Uterus (tissue), 2 donors: Measurements from ENCODE around the gene SYNJ2.

Experiments
- POLR2A ChIP-seq, 2 donors: fragments of 450-650 bp; IDR thresholded peaks; one replicate each; pipeline ENCODE4 v1.6.1; 2016; ENCODE audit warnings: antibody characterized with exemption in 2 of 2, mild to moderate bottlenecking in 1 of 2, moderate library complexity in 1 of 2
- TF ChIP-seq, protein P1 (sequence below), 4 experiments: fragments of 200-600 bp in 2 of 4; fragments of 450-650 bp in 2 of 4; sonication (generic) in 2 of 4; IDR thresholded peaks; one replicate each; pipeline ENCODE4 v1.5.1; 2016 to 2019; ENCODE audit warnings: antibody characterized with exemption in 4 of 4, mild to moderate bottlenecking in 2 of 4, moderate library complexity in 1 of 4

DNA sequence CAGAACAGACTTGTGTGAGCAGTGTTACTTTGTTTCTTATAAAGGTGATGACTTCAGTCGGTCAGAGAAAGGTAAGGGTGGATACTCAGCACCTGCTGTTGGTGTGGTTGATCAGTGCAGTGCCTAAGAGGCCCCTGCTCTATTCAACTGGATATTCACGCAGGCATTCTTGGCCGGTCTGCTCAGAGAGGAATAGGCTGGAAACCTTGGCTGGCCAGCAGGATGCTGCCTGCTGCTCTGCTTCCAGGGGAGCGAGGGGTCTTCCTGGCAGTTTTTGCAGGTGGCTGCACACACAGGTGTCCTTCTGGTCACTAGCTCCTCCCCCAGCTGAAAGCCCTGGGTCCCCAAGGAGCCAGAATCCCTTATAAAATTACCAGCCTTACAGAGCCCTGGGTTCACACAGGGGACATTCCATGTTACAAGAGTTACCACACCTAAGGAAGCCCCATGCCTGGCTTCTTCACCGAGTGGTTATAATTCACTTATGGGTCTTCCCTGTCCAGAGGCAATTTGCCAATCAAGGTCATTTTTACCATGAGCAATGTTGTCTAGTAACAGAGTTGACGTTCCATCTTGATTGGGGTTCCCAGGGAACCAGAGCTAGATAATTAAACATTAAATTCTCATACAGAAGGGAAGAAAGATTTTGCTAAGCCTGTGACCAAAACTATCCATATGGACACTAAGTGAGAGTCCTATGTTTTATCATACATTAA, 16.4 kb downstream of the SYNJ2 start:
- TF ChIP-seq, protein P1, sequence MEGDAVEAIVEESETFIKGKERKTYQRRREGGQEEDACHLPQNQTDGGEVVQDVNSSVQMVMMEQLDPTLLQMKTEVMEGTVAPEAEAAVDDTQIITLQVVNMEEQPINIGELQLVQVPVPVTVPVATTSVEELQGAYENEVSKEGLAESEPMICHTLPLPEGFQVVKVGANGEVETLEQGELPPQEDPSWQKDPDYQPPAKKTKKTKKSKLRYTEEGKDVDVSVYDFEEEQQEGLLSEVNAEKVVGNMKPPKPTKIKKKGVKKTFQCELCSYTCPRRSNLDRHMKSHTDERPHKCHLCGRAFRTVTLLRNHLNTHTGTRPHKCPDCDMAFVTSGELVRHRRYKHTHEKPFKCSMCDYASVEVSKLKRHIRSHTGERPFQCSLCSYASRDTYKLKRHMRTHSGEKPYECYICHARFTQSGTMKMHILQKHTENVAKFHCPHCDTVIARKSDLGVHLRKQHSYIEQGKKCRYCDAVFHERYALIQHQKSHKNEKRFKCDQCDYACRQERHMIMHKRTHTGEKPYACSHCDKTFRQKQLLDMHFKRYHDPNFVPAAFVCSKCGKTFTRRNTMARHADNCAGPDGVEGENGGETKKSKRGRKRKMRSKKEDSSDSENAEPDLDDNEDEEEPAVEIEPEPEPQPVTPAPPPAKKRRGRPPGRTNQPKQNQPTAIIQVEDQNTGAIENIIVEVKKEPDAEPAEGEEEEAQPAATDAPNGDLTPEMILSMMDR (IDR thresholded peaks at IDR 0.05): no peak
- no peak for TF ChIP-seq POLR2A (IDR thresholded peaks at IDR 0.05)
